HEK293T (cell line): ENCODE data around the gene TMEM200B.

Experiments used
- CTBP1 ChIP-seq: fragments of 450-650 bp; IDR thresholded peaks from 2 replicates; pipeline ENCODE4 v1.6.1; 2016; ENCODE audit warnings: borderline replicate concordance
- ELF4 ChIP-seq: fragments of 450-650 bp; IDR thresholded peaks from 2 replicates; pipeline ENCODE4 v1.6.1; 2017; ENCODE audit warnings: antibody characterized with exemption
- FOXA1 ChIP-seq: fragments of 450-650 bp; IDR thresholded peaks from 2 replicates; pipeline ENCODE4 v1.6.1; 2016; ENCODE audit warnings: mild to moderate bottlenecking
- L3MBTL2 ChIP-seq: fragments of 450-650 bp; conservative IDR thresholded peaks from 2 replicates; pipeline ENCODE4 v1.6.1; 2016; ENCODE audit warnings: mild to moderate bottlenecking
- NFRKB ChIP-seq: fragments of 450-650 bp; IDR thresholded peaks from 2 replicates; pipeline ENCODE4 v1.6.1; 2016; ENCODE audit warnings: mild to moderate bottlenecking, moderate library complexity
- SP1 ChIP-seq: fragments of 450-650 bp; IDR thresholded peaks from 2 replicates; pipeline ENCODE4 v1.6.1; 2017
- SUZ12 ChIP-seq: fragments of 450-650 bp; IDR thresholded peaks from 2 replicates; pipeline ENCODE4 v1.6.1; 2016; ENCODE audit warnings: mild to moderate bottlenecking
- TARDBP ChIP-seq: fragments of 450-650 bp; IDR thresholded peaks from 2 replicates; pipeline ENCODE4 v1.6.1; 2016
- ZNF384 ChIP-seq: fragments of 450-650 bp; IDR thresholded peaks from 2 replicates; pipeline ENCODE4 v1.6.1; 2016

DNA sequence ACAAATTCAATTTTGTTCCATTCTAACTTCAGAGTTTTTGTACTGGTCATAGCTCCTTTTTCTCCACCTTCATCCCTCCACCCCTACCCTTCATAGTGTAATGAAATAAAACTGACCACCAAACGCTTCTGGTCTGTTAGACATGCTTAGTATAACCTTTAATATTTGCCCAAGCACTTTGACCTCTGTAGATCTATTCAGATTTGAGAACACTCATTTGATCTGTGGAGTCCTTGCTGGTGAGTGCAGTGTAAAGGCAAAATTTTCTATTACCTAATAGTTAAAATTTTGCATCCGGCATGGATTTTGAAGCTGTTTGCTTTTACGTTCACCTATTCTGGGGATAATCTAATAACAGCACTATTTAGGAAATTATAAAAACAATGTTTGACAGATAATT, 41.2 kb downstream of the TMEM200B start:
- TF ChIP-seq SUZ12 = no peak
- no peak for TF ChIP-seq ZNF384
- TF ChIP-seq L3MBTL2 = no peak
- no peak for TF ChIP-seq TARDBP
- no peak for TF ChIP-seq FOXA1
- TF ChIP-seq ELF4 = no peak
- no peak for TF ChIP-seq SP1
- no peak for TF ChIP-seq CTBP1
- no peak for TF ChIP-seq NFRKB
